ENCODE measurements around the gene PTOV1.

PTOV1 gene

GRCh38 chr19:49877020-49877878 is 26.3 kb downstream of the PTOV1 start, which contains the start of the genes AKT1S1 and TBC1D17:
Gene AKT1S1 (minus strand): TSS chr19:49877355. CDS start chr19:49873295, 4,060 bp downstream.
Gene TBC1D17 (plus strand): TSS chr19:49877702. CDS start chr19:49877724, 22 bp downstream.
- peaks cover 20% of the 10 kb centered on the region for H3K4me1 ChIP-seq (ENCODE audit: low read depth, poor library complexity, severe bottlenecking)
- no peaks in the 10 kb centered on the region for H3K36me3 ChIP-seq (ENCODE audit: insufficient read depth)
- H3K79me2 ChIP-seq (ENCODE audit: insufficient read depth, low read depth) = peaks cover 23% of the 10 kb centered on the region
- no peaks in the 10 kb centered on the region for H3K27me3 ChIP-seq (ENCODE audit: insufficient read depth, low read depth)
- H3K4me2 ChIP-seq = peak within 1 kb of the TSS; percentile 88
- H4K20me1 ChIP-seq (ENCODE audit: insufficient read depth) = no peaks in the 10 kb centered on the region
- peak within 1 kb of the TSS; percentile 94 for H3K9ac ChIP-seq
- H3K4me3 ChIP-seq (IDR thresholded peaks at IDR 0.05; ENCODE audit: insufficient read depth, low read depth, low read length) = no peak within 1 kb of the TSS
- no peak for TF ChIP-seq CTCF (conservative IDR thresholded peaks at IDR 0.05; ENCODE audit: low read depth, low read length)
- peak within 1 kb of the TSS; percentile 94 for H3K27ac ChIP-seq
- H2AFZ ChIP-seq (ENCODE audit: low read depth) = peak within 1 kb of the TSS; percentile 75

DNA sequence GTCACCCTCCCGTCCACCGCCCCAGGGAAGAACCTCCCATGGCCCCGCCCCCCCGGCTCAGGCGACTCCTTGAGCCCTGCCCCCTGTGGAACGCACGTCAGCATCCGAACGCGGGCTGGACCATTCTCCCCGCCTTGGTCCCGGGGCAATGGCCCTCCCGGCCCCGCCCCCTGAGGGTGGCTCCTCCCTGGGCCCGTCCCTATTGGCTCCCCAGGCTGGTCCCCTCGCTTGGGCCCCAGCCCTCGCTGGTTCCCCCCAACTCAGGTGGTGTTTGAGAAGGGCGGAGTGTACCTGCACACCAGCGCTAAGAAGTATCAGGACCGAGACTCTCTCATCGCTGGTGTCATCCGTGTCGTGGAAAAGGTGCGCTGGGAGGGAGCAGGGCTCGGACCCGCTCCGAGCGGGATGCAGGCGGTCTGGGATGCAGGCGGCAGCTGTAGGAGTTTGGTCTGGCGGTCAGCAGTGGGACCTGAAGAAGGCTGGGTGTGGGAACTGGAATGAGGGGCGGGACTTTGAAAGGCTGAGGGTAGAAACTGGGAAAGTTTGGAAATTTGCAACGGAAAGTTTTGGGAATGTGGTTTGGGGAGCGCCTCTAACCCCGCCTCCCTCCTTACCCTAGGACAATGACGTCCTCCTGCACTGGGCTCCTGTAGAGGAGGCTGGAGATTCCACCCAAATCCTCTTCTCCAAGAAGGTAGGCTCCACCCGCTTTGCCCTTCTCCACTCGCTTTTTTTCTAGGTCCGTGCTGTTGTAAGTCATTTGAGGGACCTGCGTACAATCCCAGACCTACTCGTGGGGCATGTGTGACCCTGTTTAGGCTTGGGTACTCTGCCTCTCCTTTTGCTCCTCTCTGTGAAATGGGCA is 27.2 kb downstream of the PTOV1 start:
- peaks cover 23% of the 10 kb centered on the region for H3K79me2 ChIP-seq (ENCODE audit: insufficient read depth, low read depth)
- peak overlapping the region; percentile 75 for H2AFZ ChIP-seq (ENCODE audit: low read depth)
- H3K27ac ChIP-seq = peak overlapping the region; percentile 94
- peak overlapping the region; percentile 94 for H3K9ac ChIP-seq
- no peak overlapping the region for H3K4me3 ChIP-seq (IDR thresholded peaks at IDR 0.05; ENCODE audit: insufficient read depth, low read depth, low read length)
- H3K4me2 ChIP-seq = peak overlapping the region; percentile 88
- H3K4me1 ChIP-seq (ENCODE audit: low read depth, poor library complexity, severe bottlenecking) = peaks cover 20% of the 10 kb centered on the region
- H3K36me3 ChIP-seq (ENCODE audit: insufficient read depth) = no peaks in the 10 kb centered on the region; the same call in 1 of the 2 replicates
- no peaks in the 10 kb centered on the region for H3K27me3 ChIP-seq (ENCODE audit: insufficient read depth, low read depth)
- TF ChIP-seq CTCF (conservative IDR thresholded peaks at IDR 0.05; ENCODE audit: low read depth, low read length) = no peak
- no peaks in the 10 kb centered on the region for H4K20me1 ChIP-seq (ENCODE audit: insufficient read depth)

- Histone ChIP-seq H3K9ac (no peak overlapping the region), H4K20me1 (ENCODE audit: insufficient read depth) (no peaks in the 10 kb centered on the region), H3K27me3 (ENCODE audit: insufficient read depth, low read depth) (no peaks in the 10 kb centered on the region), H3K4me2 (peak overlapping the region; percentile 88; the same call in 1 of the 2 replicates), H3K4me3 (IDR thresholded peaks at IDR 0.05; ENCODE audit: insufficient read depth, low read depth, low read length) (no peak overlapping the region), H3K36me3 (ENCODE audit: insufficient read depth) (no peaks in the 10 kb centered on the region; the same call in 1 of the 2 replicates), H3K4me1 (ENCODE audit: low read depth, poor library complexity, severe bottlenecking) (peaks cover 20% of the 10 kb centered on the region), H2AFZ (ENCODE audit: low read depth) (no peak overlapping the region), H3K27ac (no peak overlapping the region), H3K79me2 (ENCODE audit: insufficient read depth, low read depth) (peaks cover 23% of the 10 kb centered on the region)
- TF ChIP-seq CTCF (conservative IDR thresholded peaks at IDR 0.05; ENCODE audit: low read depth, low read length) = no peak
Observed at GRCh38 chr19:49878744-49879070, 27.7 kb downstream of the PTOV1 start.

GRCh38 chr19:49879243-49879963 is 28.4 kb downstream of the PTOV1 start:
- Histone ChIP-seq H3K4me3 (IDR thresholded peaks at IDR 0.05; ENCODE audit: insufficient read depth, low read depth, low read length) (no peak overlapping the region), H3K36me3 (ENCODE audit: insufficient read depth) (no peaks in the 10 kb centered on the region; the same call in 1 of the 2 replicates), H3K27me3 (ENCODE audit: insufficient read depth, low read depth) (no peaks in the 10 kb centered on the region), H3K9ac (no peak overlapping the region), H3K27ac (no peak overlapping the region), H3K4me2 (no peak overlapping the region; the same call in 1 of the 2 replicates), H3K79me2 (ENCODE audit: insufficient read depth, low read depth) (peaks cover 20% of the 10 kb centered on the region), H4K20me1 (ENCODE audit: insufficient read depth) (no peaks in the 10 kb centered on the region), H3K4me1 (ENCODE audit: low read depth, poor library complexity, severe bottlenecking) (peaks cover 20% of the 10 kb centered on the region), H2AFZ (ENCODE audit: low read depth) (no peak overlapping the region)
- TF ChIP-seq CTCF (conservative IDR thresholded peaks at IDR 0.05; ENCODE audit: low read depth, low read length) = no peak
